ENCODE data around the gene TNNT1. TPM values are rescaled to one million over a fixed set of nuclear protein-coding genes. Genes with fewer than 3 reads are reported as not detected.

TNNT1 gene
- total and polyA plus RNA-seq, 5 donors: 8.0 to 34.8 (median 16.4) TPM

GRCh38 chr19:55105237-55105636, 43.8 kb downstream of the TNNT1 start:
- no peak for DNase-seq
- H3K27me3 ChIP-seq (ENCODE audit: control insufficient read depth, insufficient read depth): no peaks in the 10 kb centered on the region
- H3K9me3 ChIP-seq (ENCODE audit: control insufficient read depth, low read length): no peaks in the 10 kb centered on the region
- no peak overlapping the region for H3K27ac ChIP-seq (ENCODE audit: low read length)
- intact Hi-C loops (cut with DNase I): no loop called here
- no peak for ATAC-seq
- no peak overlapping the region for H3K4me3 ChIP-seq (ENCODE audit: low read length)
- H3K4me1 ChIP-seq (ENCODE audit: control insufficient read depth, insufficient read depth, low read length): no peaks in the 10 kb centered on the region
- WGBS: 81% methylated on average over 2 of the region's 2 CpGs

- DNase-seq (peak in 1 of 3 donors; percentile 30), ATAC-seq (no peak)
- no peaks in the 10 kb centered on the region for H3K4me1 ChIP-seq (ENCODE audit: control insufficient read depth, insufficient read depth, low read length)
- WGBS: 98% methylated on average over 9 of the region's 9 CpGs
- no peaks in the 10 kb centered on the region for H3K9me3 ChIP-seq (ENCODE audit: control insufficient read depth, low read length)
- H3K27ac ChIP-seq (ENCODE audit: low read length): no peak overlapping the region
- no peaks in the 10 kb centered on the region for H3K27me3 ChIP-seq (ENCODE audit: control insufficient read depth, insufficient read depth)
- intact Hi-C loops (cut with DNase I): no loop called here
- no peak overlapping the region for H3K4me3 ChIP-seq (ENCODE audit: low read length)
Measured at GRCh38 chr19:55103190-55103589, 45.8 kb downstream of the TNNT1 start.

DNA sequence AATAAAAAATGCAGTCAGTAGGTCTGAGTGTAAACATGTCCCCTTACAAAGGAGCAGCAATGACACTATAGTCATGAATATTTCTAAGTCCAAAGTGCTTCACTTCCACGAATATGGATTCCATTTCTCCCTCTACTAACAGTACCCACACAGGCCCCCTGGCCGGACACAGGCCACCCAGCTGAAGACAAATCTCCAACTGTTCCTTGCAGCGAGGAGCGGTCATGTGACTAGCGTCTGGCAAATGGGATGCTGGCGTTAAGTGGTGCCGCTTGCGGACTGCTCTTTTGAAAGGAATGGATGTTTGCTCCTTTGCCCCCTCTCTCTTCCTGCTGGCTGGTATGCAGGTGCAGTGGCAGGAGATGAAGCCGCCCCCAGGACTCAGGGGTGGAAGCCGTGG, 47.7 kb downstream of the TNNT1 start:
- no peak overlapping the region for H3K4me3 ChIP-seq (ENCODE audit: low read length)
- DNase-seq: no peak
- no peaks in the 10 kb centered on the region for H3K4me1 ChIP-seq (ENCODE audit: control insufficient read depth, insufficient read depth, low read length)
- H3K27ac ChIP-seq (ENCODE audit: low read length): no peak overlapping the region
- intact Hi-C loops (cut with DNase I): no loop called here
- H3K9me3 ChIP-seq (ENCODE audit: control insufficient read depth, low read length): no peaks in the 10 kb centered on the region
- H3K27me3 ChIP-seq (ENCODE audit: control insufficient read depth, insufficient read depth): no peaks in the 10 kb centered on the region
- 84% methylated on average over 10 of the region's 10 CpGs for WGBS
- no peak for ATAC-seq

GRCh38 chr19:55099557-55100506, 49.2 kb downstream of the TNNT1 start:
- no peaks in the 10 kb centered on the region for H3K4me1 ChIP-seq (ENCODE audit: control insufficient read depth, insufficient read depth, low read length)
- ATAC-seq: no peak
- no peak overlapping the region for H3K4me3 ChIP-seq (ENCODE audit: low read length)
- no peaks in the 10 kb centered on the region for H3K27me3 ChIP-seq (ENCODE audit: control insufficient read depth, insufficient read depth)
- intact Hi-C loops (cut with DNase I): no loop called here
- H3K9me3 ChIP-seq (ENCODE audit: control insufficient read depth, low read length): no peaks in the 10 kb centered on the region
- WGBS: 81% methylated on average over 27 of the region's 27 CpGs
- DNase-seq: peak in 1 of 3 donors; percentile 68
- H3K27ac ChIP-seq (ENCODE audit: low read length): peak overlapping the region; percentile 31

- Histone ChIP-seq H3K27me3 (ENCODE audit: control insufficient read depth, insufficient read depth) (no peaks in the 10 kb centered on the region), H3K27ac (ENCODE audit: low read length) (no peak overlapping the region), H3K4me1 (ENCODE audit: control insufficient read depth, insufficient read depth, low read length) (no peaks in the 10 kb centered on the region), H3K9me3 (ENCODE audit: control insufficient read depth, low read length) (no peaks in the 10 kb centered on the region), H3K4me3 (ENCODE audit: low read length) (no peak overlapping the region)
- WGBS: 87% methylated on average over 27 of the region's 27 CpGs
- DNase-seq (peak in 1 of 3 donors; percentile 61), ATAC-seq (peak; percentile 5 to 20)
- intact Hi-C loops (cut with DNase I): no loop called here
Measured at GRCh38 chr19:55098716-55099556, 50.1 kb downstream of the TNNT1 start.

DNA sequence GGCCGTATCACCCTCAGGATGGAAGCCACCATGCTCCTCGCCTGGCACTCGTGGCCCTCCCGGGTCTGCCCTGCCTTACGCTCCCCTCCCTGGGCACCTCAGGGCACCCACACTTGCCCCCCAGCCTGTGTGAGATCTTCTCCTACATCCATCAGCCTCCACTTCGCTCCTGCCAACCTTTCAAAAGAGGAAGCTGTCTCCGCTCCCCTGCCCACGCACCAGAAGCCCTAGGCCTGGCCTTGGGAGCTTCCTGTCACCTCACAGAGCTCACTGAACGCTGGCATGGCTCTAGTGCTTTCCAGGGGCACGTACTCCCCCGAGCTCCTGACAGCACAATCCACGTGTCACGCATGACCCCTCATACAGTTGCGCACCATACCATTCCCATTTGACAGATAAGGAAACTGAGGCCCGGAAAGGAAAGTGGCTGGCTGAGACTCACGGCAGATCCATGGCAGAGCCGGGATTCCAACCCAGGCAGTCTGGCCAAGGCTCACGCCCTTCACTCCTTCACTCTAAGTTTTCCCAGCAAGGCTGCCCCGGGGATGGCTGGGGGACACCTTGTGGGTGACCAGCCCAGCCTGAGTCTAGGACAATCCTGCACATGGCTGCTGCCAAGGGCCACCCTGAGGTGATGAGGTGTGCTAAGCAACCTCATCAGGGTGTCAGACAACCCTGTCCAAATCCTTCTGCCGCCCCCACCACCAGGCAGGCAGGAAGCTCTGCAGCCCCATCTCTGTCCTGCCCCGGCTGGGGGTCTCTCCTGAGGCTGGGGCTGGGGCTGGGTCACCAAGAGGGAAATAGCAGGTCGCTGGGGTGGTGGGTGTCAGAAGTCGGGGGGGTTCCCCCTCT, 50.9 kb downstream of the TNNT1 start:
- ATAC-seq (peak in 1 of 2 donors; percentile 6), DNase-seq (peak in 2 of 3 donors; percentile 25 to 43)
- Histone ChIP-seq H3K9me3 (ENCODE audit: control insufficient read depth, low read length) (no peaks in the 10 kb centered on the region), H3K4me3 (ENCODE audit: low read length) (no peak overlapping the region), H3K27ac (ENCODE audit: low read length) (no peak overlapping the region), H3K4me1 (ENCODE audit: control insufficient read depth, insufficient read depth, low read length) (no peaks in the 10 kb centered on the region), H3K27me3 (ENCODE audit: control insufficient read depth, insufficient read depth) (no peaks in the 10 kb centered on the region)
- intact Hi-C loops (cut with DNase I): no loop called here
- WGBS: 92% methylated on average over 23 of the region's 23 CpGs

DNA sequence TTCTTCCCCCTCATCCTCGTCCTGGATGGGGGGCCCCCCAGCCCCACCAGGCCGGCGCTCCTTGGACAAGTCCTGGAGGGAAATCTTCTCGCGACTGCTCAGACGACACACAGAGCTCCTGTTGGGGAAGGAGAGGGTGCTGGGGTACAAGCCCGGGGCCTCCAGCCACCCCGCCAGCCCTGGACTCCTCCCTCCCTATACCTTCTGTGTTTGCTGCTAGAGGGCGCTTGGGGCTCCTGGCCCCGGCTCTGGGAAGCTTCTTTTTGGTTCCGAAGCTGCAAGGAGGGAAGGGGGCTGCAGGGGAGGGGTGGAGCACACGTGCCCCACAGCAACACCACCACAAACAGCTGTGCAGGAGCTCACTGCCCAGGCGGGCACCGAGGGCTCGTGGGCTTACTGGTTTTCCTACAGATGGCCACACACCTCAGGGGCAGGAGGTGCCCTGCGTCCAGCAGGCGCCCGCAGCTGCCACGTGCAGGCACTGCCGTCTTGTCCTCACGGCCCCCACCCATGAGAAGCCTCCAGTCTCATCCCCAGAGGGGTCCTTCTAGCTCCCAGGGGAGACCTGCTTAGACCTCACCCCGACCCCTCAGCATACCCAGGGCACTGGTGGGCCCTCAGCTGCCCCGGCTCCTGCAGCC, 52.8 kb downstream of the TNNT1 start:
- peak in 2 of 3 donors; percentile 28 to 52 for DNase-seq
- no peak overlapping the region for H3K4me3 ChIP-seq (ENCODE audit: low read length)
- no peaks in the 10 kb centered on the region for H3K9me3 ChIP-seq (ENCODE audit: control insufficient read depth, low read length)
- intact Hi-C loops (cut with DNase I): no loop called here
- H3K27ac ChIP-seq (ENCODE audit: low read length): no peak overlapping the region
- WGBS: 76% methylated on average over 23 of the region's 23 CpGs
- H3K4me1 ChIP-seq (ENCODE audit: control insufficient read depth, insufficient read depth, low read length): no peaks in the 10 kb centered on the region
- ATAC-seq: no peak
- H3K27me3 ChIP-seq (ENCODE audit: control insufficient read depth, insufficient read depth): no peaks in the 10 kb centered on the region

GRCh38 chr19:55095260-55096060, 53.5 kb downstream of the TNNT1 start:
- H3K27ac ChIP-seq (ENCODE audit: low read length): no peak overlapping the region
- DNase-seq (peak in 2 of 3 donors; percentile 28 to 53), ATAC-seq (no peak)
- H3K9me3 ChIP-seq (ENCODE audit: control insufficient read depth, low read length): no peaks in the 10 kb centered on the region
- WGBS: 86% methylated on average over 23 of the region's 23 CpGs
- H3K4me3 ChIP-seq (ENCODE audit: low read length): no peak overlapping the region
- no peaks in the 10 kb centered on the region for H3K27me3 ChIP-seq (ENCODE audit: control insufficient read depth, insufficient read depth)
- intact Hi-C loops (cut with DNase I): no loop called here
- H3K4me1 ChIP-seq (ENCODE audit: control insufficient read depth, insufficient read depth, low read length): no peaks in the 10 kb centered on the region

DNA sequence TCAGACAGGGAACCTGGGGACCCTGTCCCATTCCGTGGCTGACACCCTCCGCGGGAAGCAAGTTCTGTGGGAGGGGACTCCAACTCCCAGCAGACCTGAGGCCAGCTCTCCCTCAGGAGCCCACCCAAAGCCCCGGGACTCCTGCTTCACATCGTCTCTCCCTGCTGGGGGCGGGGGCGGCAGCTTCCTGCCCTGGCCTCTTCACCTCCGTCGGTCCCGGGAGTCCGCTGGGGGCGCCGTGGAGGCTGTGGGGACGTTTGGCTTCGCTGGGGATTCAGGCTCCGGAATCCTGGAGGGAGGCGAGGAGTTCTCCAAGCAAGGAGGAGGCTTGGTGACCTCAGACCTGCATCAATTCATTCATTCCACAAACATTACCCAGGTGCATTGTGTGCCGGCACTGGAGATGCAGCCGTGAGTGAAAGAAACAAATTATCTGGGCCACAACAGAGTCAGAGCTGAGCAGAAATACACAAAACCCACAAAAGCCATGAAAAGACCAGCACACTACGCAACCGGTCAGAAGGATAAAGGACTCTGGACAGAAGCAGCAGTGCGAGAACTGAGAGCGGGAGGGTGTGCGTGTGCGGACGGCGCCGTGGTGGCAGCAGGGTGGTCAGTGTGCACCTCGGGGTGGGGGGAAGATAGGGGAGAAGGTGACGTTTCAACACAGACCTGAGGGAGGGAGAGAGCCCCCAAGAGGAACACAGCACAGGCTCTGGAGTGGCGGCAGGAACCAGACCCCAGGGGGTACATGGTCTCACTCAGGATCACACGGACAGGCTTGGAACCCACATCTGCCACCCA, 54.3 kb downstream of the TNNT1 start:
- no peaks in the 10 kb centered on the region for H3K4me1 ChIP-seq (ENCODE audit: control insufficient read depth, insufficient read depth, low read length)
- intact Hi-C loops (cut with DNase I): no loop called here
- H3K9me3 ChIP-seq (ENCODE audit: control insufficient read depth, low read length): no peaks in the 10 kb centered on the region
- DNase-seq (peak in 1 of 3 donors; percentile 50), ATAC-seq (no peak)
- H3K27ac ChIP-seq (ENCODE audit: low read length): no peak overlapping the region
- no peaks in the 10 kb centered on the region for H3K27me3 ChIP-seq (ENCODE audit: control insufficient read depth, insufficient read depth)
- 82% methylated on average over 32 of the region's 32 CpGs for WGBS
- H3K4me3 ChIP-seq (ENCODE audit: low read length): no peak overlapping the region
